Testis (tissue), 3 donors: Measurements from ENCODE around the gene KDM1A. TPM values are rescaled to one million over a fixed set of nuclear protein-coding genes. Genes with fewer than 3 reads are reported as not detected.

Experiments used
- DNase-seq: peaks from one replicate; pipeline ENCODE4 v3.0.0-alpha.2; 2019
- H3K27ac ChIP-seq, 2 donors: fragments of 200-600 bp; sonication (generic); one replicate each; pipeline ENCODE4 v1.5.1; 2019
- H3K27me3 ChIP-seq: fragments of 200-600 bp; sonication (generic); one replicate; pipeline ENCODE4 v1.5.1; 2019
- H3K36me3 ChIP-seq: fragments of 200-600 bp; sonication (generic); one replicate; pipeline ENCODE4 v1.5.1; 2017; ENCODE audit warnings: low read depth; ENCODE audit errors: missing control alignments
- H3K4me1 ChIP-seq: fragments of 200-600 bp; sonication (generic); one replicate; pipeline ENCODE4 v1.5.1; 2019
- H3K4me3 ChIP-seq, 2 donors: fragments of 200-600 bp; sonication (generic); one replicate each; pipeline ENCODE4 v1.5.1; 2017 to 2019
- H3K9me3 ChIP-seq: fragments of 200-600 bp; sonication (generic); one replicate; pipeline ENCODE4 v1.5.1; 2017
- CTCF ChIP-seq, 3 experiments: fragments of 450-650 bp in 2 of 3; fragments of 200-600 bp in 1 of 3; sonication (generic) in 1 of 3; IDR thresholded peaks; one replicate each; pipeline ENCODE4 v1.5.1; 2016 to 2019; ENCODE audit warnings: antibody characterized with exemption in 3 of 3, mild to moderate bottlenecking in 2 of 3, moderate library complexity in 1 of 3
- POLR2A ChIP-seq: fragments of 450-650 bp; IDR thresholded peaks from one replicate; pipeline ENCODE4 v1.6.1; 2017; ENCODE audit warnings: antibody characterized with exemption, mild to moderate bottlenecking, moderate library complexity
- WGBS, 2 donors: methylation state at CpG; one replicate each; pipeline ENCODE4 v1.1.5; 2018; 5-methylcytosine and 5-hydroxymethylcytosine counted together
- intact Hi-C: fragments of 100-400 bp; cut with DNase I; formaldehyde crosslinking; loops from one replicate; pipeline ENCODE4 v1.15.1; 2023; ENCODE audit warnings: low total_unique reads
- polyA plus RNA-seq: library from polyadenylated mRNA; stranded (reverse); fragments of 350-450 nt; fragmentation: Illumina TruSeq; extraction: RNeasy Lipid Tissue Mini Kit (QIAGEN cat#74804); gene quantifications from one replicate; pipeline ENCODE4 v1.2.3, GENCODE V29; 2014; ENCODE audit warnings: low read depth, low replicate concordance; ENCODE audit not compliant: insufficient read depth
- total RNA-seq, 2 donors: library from RNA; depleted of rRNA; stranded (reverse); fragments of >200 nt; gene quantifications; one replicate each; pipeline ENCODE4 v1.2.3, GENCODE V29; 2016

The KDM1A gene
- total and polyA plus RNA-seq, 3 donors from 2014 or later: 131 to 238 (median 157) TPM

GRCh38 chr1:23065385-23065784 is 46.1 kb downstream of the KDM1A start:
- 91 to 100% methylated on average over 2 of the region's 2 CpGs for WGBS, 2 donors
- H3K27ac ChIP-seq: no peak overlapping the region
- H3K4me3 ChIP-seq: no peak overlapping the region
- H3K36me3 ChIP-seq: no peaks in the 10 kb centered on the region
- no peaks in the 10 kb centered on the region for H3K4me1 ChIP-seq
- DNase-seq: no peak
- intact Hi-C loops: no loop called here
- TF ChIP-seq POLR2A: no peak
- no peak for TF ChIP-seq CTCF (IDR thresholded peaks at IDR 0.05)
- no peaks in the 10 kb centered on the region for H3K27me3 ChIP-seq
- H3K9me3 ChIP-seq: no peaks in the 10 kb centered on the region

GRCh38 chr1:23066075-23066474 is 46.8 kb downstream of the KDM1A start:
- H3K27me3 ChIP-seq: no peaks in the 10 kb centered on the region
- H3K27ac ChIP-seq: no peak overlapping the region
- no peaks in the 10 kb centered on the region for H3K4me1 ChIP-seq
- no peaks in the 10 kb centered on the region for H3K36me3 ChIP-seq
- intact Hi-C loops: no loop called here
- TF ChIP-seq POLR2A (no peak), CTCF (IDR thresholded peaks at IDR 0.05) (no peak)
- no peaks in the 10 kb centered on the region for H3K9me3 ChIP-seq
- DNase-seq: no peak
- WGBS, 2 donors: 90 to 91% methylated on average over 2 of the region's 2 CpGs
- H3K4me3 ChIP-seq: no peak overlapping the region

- H3K27me3 ChIP-seq: no peaks in the 10 kb centered on the region
- no peaks in the 10 kb centered on the region for H3K9me3 ChIP-seq
- no peaks in the 10 kb centered on the region for H3K4me1 ChIP-seq
- H3K36me3 ChIP-seq: no peaks in the 10 kb centered on the region
- 89 to 96% methylated on average over 2 of the region's 2 CpGs for WGBS, 2 donors
- intact Hi-C loops: no loop called here
- H3K27ac ChIP-seq: no peak overlapping the region
- TF ChIP-seq CTCF (IDR thresholded peaks at IDR 0.05): no peak
- TF ChIP-seq POLR2A: no peak
- DNase-seq: no peak
- no peak overlapping the region for H3K4me3 ChIP-seq
These were observed 49.9 kb downstream of the KDM1A start for GRCh38 chr1:23069149-23069548.

- no peak overlapping the region for H3K4me3 ChIP-seq
- no peak for DNase-seq
- no peaks in the 10 kb centered on the region for H3K27me3 ChIP-seq
- no peaks in the 10 kb centered on the region for H3K36me3 ChIP-seq
- WGBS, 2 donors: 91 to 92% methylated on average over 4 of the region's 4 CpGs
- H3K9me3 ChIP-seq: no peaks in the 10 kb centered on the region
- no peak overlapping the region for H3K27ac ChIP-seq
- intact Hi-C loops: no loop called here
- no peak for TF ChIP-seq CTCF (IDR thresholded peaks at IDR 0.05)
- no peaks in the 10 kb centered on the region for H3K4me1 ChIP-seq
These were observed 50.4 kb downstream of the KDM1A start for GRCh38 chr1:23069675-23070074.

GRCh38 chr1:23074012-23074411 is 54.7 kb downstream of the KDM1A start:
- no peak overlapping the region for H3K27ac ChIP-seq
- DNase-seq: no peak
- no peak for TF ChIP-seq POLR2A
- no peak for TF ChIP-seq CTCF (IDR thresholded peaks at IDR 0.05)
- H3K4me3 ChIP-seq: no peak overlapping the region
- no peaks in the 10 kb centered on the region for H3K4me1 ChIP-seq
- H3K36me3 ChIP-seq: no peaks in the 10 kb centered on the region
- H3K9me3 ChIP-seq: no peaks in the 10 kb centered on the region
- intact Hi-C loops: no loop called here
- no peaks in the 10 kb centered on the region for H3K27me3 ChIP-seq
